ENCODE measurements around the gene COA1. TPM values are rescaled to one million over a fixed set of nuclear protein-coding genes. Genes with fewer than 3 reads are reported as not detected.

Gene COA1
- total RNA-seq, 4 donors from 2014 or later = 26.1 to 49.0 (median 30.9) TPM

- H3K27ac ChIP-seq (replicated peaks in 1 of 4) = no peak overlapping the region
Observed at GRCh38 chr7:43763183-43763582, 33.9 kb upstream of the COA1 start.

GRCh38 chr7:43761938-43762692 lies 32.8 kb upstream of the COA1 start:
- TF ChIP-seq POLR2A (IDR thresholded peaks at IDR 0.05; ENCODE audit: low read depth) (no peak), POLR2AphosphoS5 (IDR thresholded peaks at IDR 0.05) (no peak), EP300 (IDR thresholded peaks at IDR 0.05) (no peak), CTCF (IDR thresholded peaks at IDR 0.05) (no peak)
- peaks cover 7 to 64% (median 59%) of the 10 kb centered on the region in 4 donors for H3K4me1 ChIP-seq

More at GRCh38 chr7:43763183-43763582, 33.9 kb upstream of the COA1 start:
- Histone ChIP-seq H3K36me3 (peaks cover 0 to 5% (median 0%) of the 10 kb centered on the region in 4 donors), H3K9me3 (no peaks in the 10 kb centered on the region), H3K27me3 (no peaks in the 10 kb centered on the region), H3K4me1 (peaks cover 4 to 58% (median 52%) of the 10 kb centered on the region in 4 donors), H3K4me3 (no peak overlapping the region)
- peak; percentile 37 for DNase-seq (ENCODE audit: extremely low spot score)
- 75% methylated on average over 3 of the region's 3 CpGs for WGBS
- no peak for TF ChIP-seq EP300 (IDR thresholded peaks at IDR 0.05)
- no peak for TF ChIP-seq POLR2A (IDR thresholded peaks at IDR 0.05; ENCODE audit: low read depth)
- TF ChIP-seq POLR2AphosphoS5 (IDR thresholded peaks at IDR 0.05) = no peak
- no peak for TF ChIP-seq CTCF (IDR thresholded peaks at IDR 0.05)
- intact Hi-C loops (cut with DNase I) = loop anchor here (2.0 kb wide), 1 partner anchor 34 kb away; the partner anchor contains the start of gene COA1

GRCh38 chr7:43761382-43761781 lies 32.1 kb upstream of the COA1 start:
- no peak for TF ChIP-seq EP300 (IDR thresholded peaks at IDR 0.05)
- DNase-seq (ENCODE audit: extremely low spot score) = no peak
- intact Hi-C loops (cut with DNase I) = no loop called here
- Histone ChIP-seq H3K4me3 (no peak overlapping the region), H3K4me1 (peaks cover 7 to 64% (median 59%) of the 10 kb centered on the region in 4 donors), H3K9me3 (no peaks in the 10 kb centered on the region), H3K36me3 (no peaks in the 10 kb centered on the region), H3K27ac (replicated peaks in 1 of 4) (no peak overlapping the region), H3K27me3 (no peaks in the 10 kb centered on the region)
- 100% methylated on average over 1 of the region's 1 CpG for WGBS

More at GRCh38 chr7:43761938-43762692, 32.8 kb upstream of the COA1 start:
- peak; percentile 42 for DNase-seq (ENCODE audit: extremely low spot score)
- intact Hi-C loops (cut with DNase I) = loop anchor here (2.0 kb wide), 1 partner anchor 33 kb away; the partner anchor contains the start of gene COA1
- H3K4me3 ChIP-seq = no peak overlapping the region
- peaks cover 0 to 1% (median 0%) of the 10 kb centered on the region in 4 donors for H3K36me3 ChIP-seq
- H3K27me3 ChIP-seq = no peaks in the 10 kb centered on the region
- WGBS = 66% methylated on average over 5 of the region's 5 CpGs
- no peaks in the 10 kb centered on the region for H3K9me3 ChIP-seq
- H3K27ac ChIP-seq (replicated peaks in 1 of 4) = peak overlapping the region in 1 of 4 donors; percentile 8

- H3K9me3 ChIP-seq = no peaks in the 10 kb centered on the region
- H3K4me1 ChIP-seq = peaks cover 7 to 64% (median 59%) of the 10 kb centered on the region in 4 donors
- H3K27ac ChIP-seq (replicated peaks in 1 of 4) = no peak overlapping the region
- DNase-seq (ENCODE audit: extremely low spot score) = no peak
- H3K27me3 ChIP-seq = no peaks in the 10 kb centered on the region
- WGBS = 100% methylated on average over 5 of the region's 5 CpGs
- H3K4me3 ChIP-seq = no peak overlapping the region
- no peak for TF ChIP-seq EP300 (IDR thresholded peaks at IDR 0.05)
- TF ChIP-seq POLR2AphosphoS5 (IDR thresholded peaks at IDR 0.05) = no peak
- TF ChIP-seq POLR2A (IDR thresholded peaks at IDR 0.05; ENCODE audit: low read depth) = no peak
- no peak for TF ChIP-seq CTCF (IDR thresholded peaks at IDR 0.05)
- H3K36me3 ChIP-seq = no peaks in the 10 kb centered on the region
- intact Hi-C loops (cut with DNase I) = no loop called here
Observed at GRCh38 chr7:43760861-43761260, 31.5 kb upstream of the COA1 start.

- peak overlapping the region; percentile 80 to 90 (median 85) for H3K27ac ChIP-seq (replicated peaks in 1 of 4)
- 16% methylated on average over 20 of the region's 56 CpGs for WGBS
- intact Hi-C loops (cut with DNase I) = no loop called here
- no peaks in the 10 kb centered on the region for H3K36me3 ChIP-seq
- no peak for TF ChIP-seq POLR2AphosphoS5 (IDR thresholded peaks at IDR 0.05)
- no peak for TF ChIP-seq POLR2A (IDR thresholded peaks at IDR 0.05; ENCODE audit: low read depth)
- H3K27me3 ChIP-seq = no peaks in the 10 kb centered on the region
- no peaks in the 10 kb centered on the region for H3K9me3 ChIP-seq
- peaks cover 4 to 49% (median 44%) of the 10 kb centered on the region in 4 donors for H3K4me1 ChIP-seq
- H3K4me3 ChIP-seq = peak overlapping the region; percentile 84 to 93 (median 88)
- DNase-seq (ENCODE audit: extremely low spot score) = peak; percentile 92
Observed at GRCh38 chr7:43758822-43759683, 29.7 kb upstream of the COA1 start.

Data from esophagus muscularis mucosa (tissue), 4 donors.